T-helper 17 cell (primary cell): Measurements from ENCODE around the gene RGR. TPM values are rescaled to one million over a fixed set of nuclear protein-coding genes. Genes with fewer than 3 reads are reported as not detected.

Experiments used
- ATAC-seq: fragments of 150-1000 bp; cut with Tn5 transposase; 2 replicates; pipeline ENCODE4 v1.10.0; 2021; ENCODE audit warnings: mild to moderate bottlenecking, moderate library complexity
- DNase-seq, 3 donors: peaks; one replicate each; pipeline versions ENCODE4 v3.0.0 to v3.0.0-alpha.2; 2020 to 2021
- H3K9me3 ChIP-seq: one replicate; pipeline ENCODE4 v1.7.0; 2013; ENCODE audit warnings: low read length, mild to moderate bottlenecking; ENCODE audit not compliant: control insufficient read depth, poor library complexity, severe bottlenecking
- H3K27ac Mint-ChIP-seq: one replicate; pipeline ENCODE4 v1.8.0; 2022; ENCODE audit warnings: mild to moderate bottlenecking, moderate library complexity, mixed read lengths
- H3K27me3 Mint-ChIP-seq: one replicate; pipeline ENCODE4 v1.8.0; 2022; ENCODE audit warnings: mixed read lengths
- H3K36me3 Mint-ChIP-seq: one replicate; pipeline ENCODE4 v1.8.0; 2022; ENCODE audit warnings: low read depth, mixed read lengths
- H3K4me1 Mint-ChIP-seq: one replicate; pipeline ENCODE4 v1.8.0; 2022; ENCODE audit warnings: mild to moderate bottlenecking, mixed read lengths
- H3K4me3 Mint-ChIP-seq: one replicate; pipeline ENCODE4 v1.8.0; 2022; ENCODE audit warnings: mild to moderate bottlenecking, moderate library complexity, mixed read lengths
- total RNA-seq, 4 donors: library from RNA in 2 of 4; stranded (reverse) in 2 of 4; gene quantifications; one replicate each; pipeline ENCODE4 v1.2.3 and lab custom pipeline; 2022 to 2026

RGR gene
- total RNA-seq, 2 donors from 2014 or later: not detected

- Mint-ChIP-seq H3K27ac (no peak overlapping the region), H3K4me3 (no peak overlapping the region), H3K27me3 (peaks cover 11% of the 10 kb centered on the region), H3K4me1 (no peaks in the 10 kb centered on the region), H3K36me3 (peaks cover 2% of the 10 kb centered on the region)
- no peaks in the 10 kb centered on the region for H3K9me3 ChIP-seq
- DNase-seq: no peak
- no peak for ATAC-seq
Observed at GRCh38 chr10:84298057-84298456, 53.2 kb downstream of the RGR start.

- Mint-ChIP-seq H3K4me1 (no peaks in the 10 kb centered on the region), H3K36me3 (peaks cover 2% of the 10 kb centered on the region), H3K27me3 (peaks cover 11% of the 10 kb centered on the region), H3K27ac (no peak overlapping the region), H3K4me3 (no peak overlapping the region)
- no peak for DNase-seq
- ATAC-seq: no peak
- no peaks in the 10 kb centered on the region for H3K9me3 ChIP-seq
Observed at GRCh38 chr10:84302223-84302622, 57.4 kb downstream of the RGR start.

- DNase-seq (no peak), ATAC-seq (no peak)
- H3K9me3 ChIP-seq: no peaks in the 10 kb centered on the region
- peaks cover 4% of the 10 kb centered on the region for H3K27me3 Mint-ChIP-seq
- H3K27ac Mint-ChIP-seq: no peak overlapping the region
- no peaks in the 10 kb centered on the region for H3K36me3 Mint-ChIP-seq
- H3K4me3 Mint-ChIP-seq: no peak overlapping the region
- peaks cover 13% of the 10 kb centered on the region for H3K4me1 Mint-ChIP-seq
Observed at GRCh38 chr10:84306751-84307384, 62.0 kb downstream of the RGR start.

GRCh38 chr10:84308021-84308420 lies 63.2 kb downstream of the RGR start:
- Mint-ChIP-seq H3K4me1 (peaks cover 13% of the 10 kb centered on the region), H3K27ac (no peak overlapping the region), H3K36me3 (no peaks in the 10 kb centered on the region), H3K27me3 (no peaks in the 10 kb centered on the region), H3K4me3 (no peak overlapping the region)
- no peaks in the 10 kb centered on the region for H3K9me3 ChIP-seq
- ATAC-seq (no peak), DNase-seq (no peak)

GRCh38 chr10:84308481-84309304 lies 63.8 kb downstream of the RGR start:
- H3K27ac Mint-ChIP-seq: peak overlapping the region; percentile 21
- H3K4me1 Mint-ChIP-seq: peaks cover 13% of the 10 kb centered on the region
- H3K9me3 ChIP-seq: no peaks in the 10 kb centered on the region
- H3K4me3 Mint-ChIP-seq: peak overlapping the region; percentile 66
- peak; percentile 68 for ATAC-seq
- H3K36me3 Mint-ChIP-seq: no peaks in the 10 kb centered on the region
- no peak for DNase-seq
- H3K27me3 Mint-ChIP-seq: no peaks in the 10 kb centered on the region

Other genes with a start within 250 kb of the RGR start
- 10 to 100 TPM; 72.6 to 72.9 TPM for gene GHITM, start 105.5 kb upstream of the RGR start, total RNA-seq
- gene GPR15LG, start 71.3 kb upstream of the RGR start, total RNA-seq: not detected
- under 1 TPM; 0.12 to 0.73 TPM for gene CDHR1, start 50.5 kb upstream of the RGR start, total RNA-seq
- not detected for gene LRIT2, start 19.5 kb upstream of the RGR start, total RNA-seq
- gene LRIT1, start 3.5 kb upstream of the RGR start, total RNA-seq: not detected
- 100 to 1,000 TPM; 137 to 138 TPM for gene CCSER2, start 83.5 kb downstream of the RGR start, total RNA-seq